NB4 (cell line): ENCODE data around the gene LHX6.

Experiments
- DNase-seq: peaks from one replicate; pipeline ENCODE4 v3.0.0; 2010; ENCODE audit warnings: low read depth
- H3K4me3 ChIP-seq: one replicate; pipeline ENCODE4 v1.5.1; 2011; ENCODE audit warnings: mild to moderate bottlenecking, low read depth, low read length, moderate library complexity
- MYC ChIP-seq: IDR thresholded peaks from 2 replicates; pipeline ENCODE4 v1.6.1; 2011; ENCODE audit warnings: low read depth, low read length
- POLR2A ChIP-seq: IDR thresholded peaks from 2 replicates; pipeline ENCODE4 v1.6.1; 2011; ENCODE audit warnings: mild to moderate bottlenecking; ENCODE audit not compliant: insufficient read length; ENCODE audit errors: extremely low read depth
- TF ChIP-seq, protein P1 (sequence below): IDR thresholded peaks from one replicate; pipeline ENCODE4 v1.5.1; 2012; ENCODE audit warnings: low read depth, low read length
- TF ChIP-seq, protein P2 (sequence below): IDR thresholded peaks from 2 replicates; pipeline ENCODE4 v1.6.1; 2011; ENCODE audit warnings: low read depth, low read length

LHX6 gene

DNA sequence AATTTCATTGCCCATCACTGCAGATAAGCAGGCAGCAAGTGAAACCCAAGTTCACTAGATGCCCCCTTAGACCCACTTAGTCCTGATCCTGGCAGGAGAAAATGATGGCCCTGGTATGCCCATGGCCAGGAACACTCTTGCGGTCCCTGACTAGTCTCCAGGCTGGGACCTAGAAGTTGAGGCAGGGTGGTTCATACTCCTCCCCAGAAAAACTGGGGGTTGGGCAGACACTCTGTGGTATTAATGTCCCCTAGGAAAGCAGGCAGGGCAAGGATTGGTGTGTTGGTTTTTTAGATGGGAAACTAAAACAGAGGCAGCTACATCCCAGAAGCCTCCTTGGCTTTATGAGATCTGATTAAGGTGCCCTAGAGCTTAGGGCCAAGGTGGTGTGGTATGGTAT is 13.1 kb downstream of the LHX6 start:
- TF ChIP-seq, protein P1, sequence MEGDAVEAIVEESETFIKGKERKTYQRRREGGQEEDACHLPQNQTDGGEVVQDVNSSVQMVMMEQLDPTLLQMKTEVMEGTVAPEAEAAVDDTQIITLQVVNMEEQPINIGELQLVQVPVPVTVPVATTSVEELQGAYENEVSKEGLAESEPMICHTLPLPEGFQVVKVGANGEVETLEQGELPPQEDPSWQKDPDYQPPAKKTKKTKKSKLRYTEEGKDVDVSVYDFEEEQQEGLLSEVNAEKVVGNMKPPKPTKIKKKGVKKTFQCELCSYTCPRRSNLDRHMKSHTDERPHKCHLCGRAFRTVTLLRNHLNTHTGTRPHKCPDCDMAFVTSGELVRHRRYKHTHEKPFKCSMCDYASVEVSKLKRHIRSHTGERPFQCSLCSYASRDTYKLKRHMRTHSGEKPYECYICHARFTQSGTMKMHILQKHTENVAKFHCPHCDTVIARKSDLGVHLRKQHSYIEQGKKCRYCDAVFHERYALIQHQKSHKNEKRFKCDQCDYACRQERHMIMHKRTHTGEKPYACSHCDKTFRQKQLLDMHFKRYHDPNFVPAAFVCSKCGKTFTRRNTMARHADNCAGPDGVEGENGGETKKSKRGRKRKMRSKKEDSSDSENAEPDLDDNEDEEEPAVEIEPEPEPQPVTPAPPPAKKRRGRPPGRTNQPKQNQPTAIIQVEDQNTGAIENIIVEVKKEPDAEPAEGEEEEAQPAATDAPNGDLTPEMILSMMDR: no peak
- TF ChIP-seq, protein P2, sequence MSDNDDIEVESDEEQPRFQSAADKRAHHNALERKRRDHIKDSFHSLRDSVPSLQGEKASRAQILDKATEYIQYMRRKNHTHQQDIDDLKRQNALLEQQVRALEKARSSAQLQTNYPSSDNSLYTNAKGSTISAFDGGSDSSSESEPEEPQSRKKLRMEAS: no peak
- no peak for TF ChIP-seq MYC
- no peak for TF ChIP-seq POLR2A
- no peak for DNase-seq
- no peak overlapping the region for H3K4me3 ChIP-seq

DNA sequence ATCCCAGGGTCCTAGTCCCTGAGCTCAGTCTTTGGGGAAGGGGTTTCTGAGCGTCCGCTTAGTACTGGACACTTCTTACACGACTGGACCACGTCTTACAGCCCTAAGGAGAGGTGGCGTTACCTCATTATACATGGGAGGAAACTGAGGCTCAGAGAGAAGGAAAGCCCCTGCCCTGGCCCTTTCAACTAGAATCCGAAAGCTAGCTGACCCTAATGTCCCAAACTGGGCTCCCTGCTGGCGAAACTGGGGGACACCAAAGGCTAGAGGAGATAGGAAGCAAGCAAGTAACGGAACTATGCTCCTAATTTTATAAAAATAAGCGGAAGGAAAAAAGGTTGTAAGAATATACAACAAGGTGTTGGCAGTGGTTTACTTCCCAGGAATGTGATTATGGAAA is 14.2 kb downstream of the LHX6 start:
- TF ChIP-seq, protein P1: no peak
- TF ChIP-seq, protein P2: no peak
- TF ChIP-seq POLR2A (no peak), MYC (no peak)
- DNase-seq: no peak
- peak overlapping the region; percentile 19 for H3K4me3 ChIP-seq

DNA sequence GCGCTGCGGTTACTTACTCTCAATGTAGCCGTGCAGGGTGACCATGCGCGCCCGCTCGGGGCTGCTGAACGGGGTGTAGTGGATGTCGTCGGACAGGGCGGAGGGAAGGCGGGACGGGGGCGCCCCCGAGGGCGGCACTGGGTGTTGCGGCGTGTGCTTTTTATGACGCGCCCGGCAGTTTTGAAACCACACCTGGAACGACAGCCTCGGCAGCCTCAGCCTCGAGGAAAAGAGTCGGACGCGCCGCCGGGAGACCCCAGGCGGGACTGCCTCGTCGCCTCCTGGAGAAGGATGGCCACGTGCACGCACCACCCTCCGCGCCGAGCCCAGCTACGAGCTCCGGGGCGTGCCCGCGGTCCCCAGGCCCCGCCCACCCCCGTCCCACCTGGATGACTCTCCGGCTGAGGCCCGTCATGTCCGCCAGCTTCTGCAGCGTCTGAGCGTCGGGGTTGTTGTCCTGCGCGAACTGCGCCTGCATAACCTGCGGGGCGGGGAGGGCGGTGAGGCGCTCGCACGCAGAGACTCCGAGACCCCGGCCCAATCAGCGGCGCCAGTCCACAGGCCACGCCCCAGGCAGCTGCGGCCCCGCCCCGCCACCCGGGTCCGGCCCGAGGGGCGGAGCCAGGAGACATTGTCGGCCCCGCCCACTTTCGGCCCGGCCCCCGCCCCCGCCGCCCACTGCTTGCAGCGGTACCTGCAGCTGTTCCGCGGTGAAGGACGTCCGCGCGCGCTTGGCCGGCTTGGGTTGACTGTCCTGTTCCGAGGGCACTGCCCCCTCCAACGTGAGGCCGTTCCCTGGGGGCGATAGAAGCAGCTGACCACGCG is 15.0 kb downstream of the LHX6 start:
- DNase-seq: peak; percentile 92
- peak overlapping the region; percentile 67 for H3K4me3 ChIP-seq
- TF ChIP-seq POLR2A: no peak
- peak; percentile 50; the same call in 1 of the 2 replicates for TF ChIP-seq MYC
- TF ChIP-seq, protein P2: peak; percentile 61
- TF ChIP-seq, protein P1: no peak

DNA sequence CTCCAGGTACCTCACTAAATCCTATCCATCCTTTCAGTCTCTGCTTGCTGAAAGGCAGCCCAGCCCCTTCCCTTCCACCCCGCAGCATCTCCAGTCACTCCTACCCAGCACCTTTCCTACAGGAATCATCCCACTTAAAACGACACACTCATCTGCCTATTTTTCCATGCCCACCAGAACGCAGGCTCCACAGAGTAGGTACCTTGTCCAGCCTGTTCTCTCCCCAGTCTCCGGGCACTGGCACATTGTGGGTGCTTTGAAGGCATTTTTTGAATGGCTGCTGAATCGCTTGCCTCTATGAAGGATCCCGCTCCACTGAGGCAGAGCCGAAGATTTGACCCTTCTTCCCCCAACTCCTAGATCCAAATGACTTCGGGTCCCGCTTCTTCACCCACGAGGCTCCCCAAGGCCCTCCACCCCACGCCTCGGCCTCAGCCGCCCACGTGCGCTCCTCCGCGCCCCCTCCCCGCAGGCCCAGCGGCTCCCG is 15.6 kb downstream of the LHX6 start:
- DNase-seq: no peak
- TF ChIP-seq POLR2A (no peak), MYC (no peak)
- TF ChIP-seq, protein P2: no peak
- TF ChIP-seq, protein P1: no peak

DNA sequence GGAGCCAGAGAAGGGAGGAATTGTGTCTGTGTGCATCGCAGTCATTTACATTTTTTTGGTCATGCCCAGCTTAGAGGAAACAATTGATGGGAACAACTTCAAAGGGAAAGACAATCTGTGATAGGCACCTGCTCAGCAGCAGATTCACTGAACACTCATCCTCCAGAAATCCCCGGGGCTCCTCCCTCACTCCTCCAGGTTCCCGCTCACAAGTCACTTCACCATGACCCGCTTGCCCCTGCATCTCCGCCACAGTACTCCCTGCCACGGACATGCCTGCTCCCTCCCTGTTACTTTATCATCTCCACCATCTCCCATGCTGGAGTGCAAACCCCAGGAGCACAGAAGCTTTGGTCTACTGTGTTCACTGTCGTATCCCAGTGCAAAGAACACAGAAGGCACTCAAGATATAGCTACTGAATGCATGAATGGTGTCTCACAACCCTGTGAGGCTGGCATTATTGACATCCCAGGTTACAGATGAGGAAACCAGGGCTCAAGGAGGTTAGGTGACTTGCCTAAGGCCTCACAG is 16.2 kb downstream of the LHX6 start:
- no peak for TF ChIP-seq POLR2A
- no peak for TF ChIP-seq MYC
- TF ChIP-seq, protein P2: no peak
- TF ChIP-seq, protein P1: no peak
- peak overlapping the region; percentile 67 for H3K4me3 ChIP-seq
- no peak for DNase-seq

More for the DNA sequence above, 15.6 kb downstream of the LHX6 start:
- H3K4me3 ChIP-seq: peak overlapping the region; percentile 67
